ES-I3 (cell line): ENCODE results near the gene CCK.

Source experiments
- H3K36me3 ChIP-seq: 2 replicates; pipeline ENCODE4 v1.6.1; 2013; ENCODE audit warnings: mild to moderate bottlenecking, low read length, control low read depth, moderate library complexity; ENCODE audit not compliant: insufficient read depth
- H3K4me1 ChIP-seq: 2 replicates; pipeline ENCODE4 v1.6.1; 2013; ENCODE audit warnings: mild to moderate bottlenecking, control low read depth, low read length; ENCODE audit not compliant: insufficient read depth
- H3K9ac ChIP-seq: 2 replicates; pipeline ENCODE4 v1.6.1; 2013; ENCODE audit warnings: low read depth, mild to moderate bottlenecking, low read length, moderate library complexity
- H3K9me3 ChIP-seq: 2 replicates; pipeline ENCODE4 v1.6.1; 2013; ENCODE audit warnings: mild to moderate bottlenecking, low read length, moderate library complexity; ENCODE audit not compliant: control insufficient read depth, insufficient read depth

The CCK gene

GRCh38 chr3:42277676-42278075 lies 11.7 kb upstream of the CCK start:
- Histone ChIP-seq H3K9me3 (no peaks in the 10 kb centered on the region; the same call in 1 of the 2 replicates), H3K36me3 (no peaks in the 10 kb centered on the region), H3K9ac (no peak overlapping the region), H3K4me1 (no peaks in the 10 kb centered on the region)

GRCh38 chr3:42276141-42277132 lies 10.5 kb upstream of the CCK start:
- Histone ChIP-seq H3K4me1 (no peaks in the 10 kb centered on the region), H3K9me3 (no peaks in the 10 kb centered on the region; the same call in 1 of the 2 replicates), H3K36me3 (no peaks in the 10 kb centered on the region), H3K9ac (no peak overlapping the region)

GRCh38 chr3:42275217-42275616 lies 9.2 kb upstream of the CCK start:
- no peaks in the 10 kb centered on the region for H3K36me3 ChIP-seq

GRCh38 chr3:42274266-42274665 lies 8.3 kb upstream of the CCK start:
- H3K36me3 ChIP-seq: no peaks in the 10 kb centered on the region
- no peaks in the 10 kb centered on the region; the same call in 1 of the 2 replicates for H3K9me3 ChIP-seq
- H3K9ac ChIP-seq: no peak overlapping the region
- H3K4me1 ChIP-seq: no peaks in the 10 kb centered on the region

More at GRCh38 chr3:42275217-42275616, 9.2 kb upstream of the CCK start:
- Histone ChIP-seq H3K9me3 (no peaks in the 10 kb centered on the region; the same call in 1 of the 2 replicates), H3K9ac (no peak overlapping the region), H3K4me1 (no peaks in the 10 kb centered on the region)

GRCh38 chr3:42273361-42273760 lies 7.4 kb upstream of the CCK start:
- Histone ChIP-seq H3K9me3 (no peaks in the 10 kb centered on the region; the same call in 1 of the 2 replicates), H3K36me3 (no peaks in the 10 kb centered on the region), H3K4me1 (no peaks in the 10 kb centered on the region), H3K9ac (no peak overlapping the region)

- no peaks in the 10 kb centered on the region for H3K4me1 ChIP-seq
- no peaks in the 10 kb centered on the region for H3K9me3 ChIP-seq
- H3K36me3 ChIP-seq: no peaks in the 10 kb centered on the region
- H3K9ac ChIP-seq: no peak overlapping the region
Observed at GRCh38 chr3:42271786-42272185, 5.8 kb upstream of the CCK start.

- Histone ChIP-seq H3K9ac (no peak overlapping the region), H3K4me1 (no peaks in the 10 kb centered on the region), H3K9me3 (no peaks in the 10 kb centered on the region), H3K36me3 (no peaks in the 10 kb centered on the region)
Observed at GRCh38 chr3:42270561-42270960, 4.6 kb upstream of the CCK start.

- H3K36me3 ChIP-seq: no peaks in the 10 kb centered on the region
- H3K9ac ChIP-seq: no peak overlapping the region
- H3K9me3 ChIP-seq: no peaks in the 10 kb centered on the region
- H3K4me1 ChIP-seq: no peaks in the 10 kb centered on the region
Observed at GRCh38 chr3:42269647-42270046, 3.7 kb upstream of the CCK start.

GRCh38 chr3:42267878-42268277 lies 1.9 kb upstream of the CCK start:
- H3K4me1 ChIP-seq: peaks cover 1% of the 10 kb centered on the region; the same call in 1 of the 2 replicates
- no peaks in the 10 kb centered on the region for H3K36me3 ChIP-seq
- H3K9ac ChIP-seq: no peak overlapping the region
- H3K9me3 ChIP-seq: no peaks in the 10 kb centered on the region; the same call in 1 of the 2 replicates

- H3K4me1 ChIP-seq: peaks cover 3% of the 10 kb centered on the region; the same call in 1 of the 2 replicates
- H3K36me3 ChIP-seq: no peaks in the 10 kb centered on the region
- no peak overlapping the region for H3K9ac ChIP-seq
- no peaks in the 10 kb centered on the region; the same call in 1 of the 2 replicates for H3K9me3 ChIP-seq
Observed at GRCh38 chr3:42265059-42265991, 660 bp downstream of the CCK start.

- Histone ChIP-seq H3K36me3 (no peaks in the 10 kb centered on the region), H3K9ac (no peak overlapping the region), H3K9me3 (no peaks in the 10 kb centered on the region; the same call in 1 of the 2 replicates), H3K4me1 (peaks cover 3% of the 10 kb centered on the region; the same call in 1 of the 2 replicates)
Observed at GRCh38 chr3:42264399-42265058, 1.5 kb downstream of the CCK start.

- Histone ChIP-seq H3K9me3 (no peaks in the 10 kb centered on the region; the same call in 1 of the 2 replicates), H3K9ac (peak overlapping the region; percentile 36)
Observed at GRCh38 chr3:42263354-42264346, 2.3 kb downstream of the CCK start.

GRCh38 chr3:42262525-42262924 lies 3.5 kb downstream of the CCK start:
- Histone ChIP-seq H3K36me3 (no peaks in the 10 kb centered on the region), H3K9ac (no peak overlapping the region), H3K4me1 (peaks cover 3% of the 10 kb centered on the region; the same call in 1 of the 2 replicates), H3K9me3 (no peaks in the 10 kb centered on the region; the same call in 1 of the 2 replicates)

More at GRCh38 chr3:42263354-42264346, 2.3 kb downstream of the CCK start:
- Histone ChIP-seq H3K36me3 (no peaks in the 10 kb centered on the region), H3K4me1 (peaks cover 3% of the 10 kb centered on the region; the same call in 1 of the 2 replicates)
